GM12874 (cell line): ENCODE measurements around the gene CSNK1G1.

ENCODE experiments used
- TF ChIP-seq, protein P1 (sequence below): IDR thresholded peaks from 2 replicates; pipeline ENCODE4 v1.5.1; 2011; ENCODE audit warnings: low read depth, mild to moderate bottlenecking, control low read depth, low read length, moderate library complexity; ENCODE audit not compliant: insufficient read depth

Gene CSNK1G1

GRCh38 chr15:64162478-64162868, 193.5 kb downstream of the CSNK1G1 start:
- TF ChIP-seq, protein P1, sequence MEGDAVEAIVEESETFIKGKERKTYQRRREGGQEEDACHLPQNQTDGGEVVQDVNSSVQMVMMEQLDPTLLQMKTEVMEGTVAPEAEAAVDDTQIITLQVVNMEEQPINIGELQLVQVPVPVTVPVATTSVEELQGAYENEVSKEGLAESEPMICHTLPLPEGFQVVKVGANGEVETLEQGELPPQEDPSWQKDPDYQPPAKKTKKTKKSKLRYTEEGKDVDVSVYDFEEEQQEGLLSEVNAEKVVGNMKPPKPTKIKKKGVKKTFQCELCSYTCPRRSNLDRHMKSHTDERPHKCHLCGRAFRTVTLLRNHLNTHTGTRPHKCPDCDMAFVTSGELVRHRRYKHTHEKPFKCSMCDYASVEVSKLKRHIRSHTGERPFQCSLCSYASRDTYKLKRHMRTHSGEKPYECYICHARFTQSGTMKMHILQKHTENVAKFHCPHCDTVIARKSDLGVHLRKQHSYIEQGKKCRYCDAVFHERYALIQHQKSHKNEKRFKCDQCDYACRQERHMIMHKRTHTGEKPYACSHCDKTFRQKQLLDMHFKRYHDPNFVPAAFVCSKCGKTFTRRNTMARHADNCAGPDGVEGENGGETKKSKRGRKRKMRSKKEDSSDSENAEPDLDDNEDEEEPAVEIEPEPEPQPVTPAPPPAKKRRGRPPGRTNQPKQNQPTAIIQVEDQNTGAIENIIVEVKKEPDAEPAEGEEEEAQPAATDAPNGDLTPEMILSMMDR: no peak

DNA sequence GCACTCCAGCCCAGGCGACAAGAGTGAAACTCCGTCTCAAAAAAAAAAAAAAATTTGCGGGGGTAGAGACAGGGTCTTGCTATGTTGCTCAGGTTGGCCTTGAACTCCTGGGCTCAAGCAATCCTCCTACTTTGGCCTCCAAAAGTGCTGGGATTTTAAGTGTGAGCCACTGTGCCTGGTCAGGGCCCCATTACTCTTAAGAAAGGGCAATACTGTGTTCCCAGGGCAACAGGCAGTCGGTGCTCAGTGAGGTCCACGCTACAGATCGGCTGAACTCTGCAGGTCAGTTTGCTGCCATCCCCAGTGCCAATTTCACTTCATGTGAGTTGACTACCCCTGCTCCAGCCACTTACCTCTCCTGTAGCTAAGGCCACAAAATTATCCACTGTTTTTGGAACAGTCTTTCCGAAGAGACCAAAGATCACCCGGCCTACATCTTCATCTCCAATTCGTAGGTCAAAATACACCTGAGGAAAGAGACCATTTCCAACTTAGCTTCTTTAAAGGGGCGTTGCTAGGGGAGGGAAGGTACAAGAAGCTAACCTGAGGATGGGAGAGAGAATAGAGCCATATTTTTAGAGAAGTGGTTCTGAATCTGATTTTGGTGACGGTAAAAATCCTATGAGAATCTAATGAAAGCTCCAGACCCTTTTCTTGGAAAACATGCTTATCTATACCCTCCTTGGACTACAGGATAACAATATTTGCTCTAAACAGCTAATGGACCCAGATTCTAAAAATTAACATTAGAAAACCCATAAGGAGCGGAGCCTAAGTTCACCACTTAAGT, 194.1 kb downstream of the CSNK1G1 start:
- TF ChIP-seq, protein P1: no peak

- TF ChIP-seq, protein P1: no peak
These were observed 197.4 kb downstream of the CSNK1G1 start for GRCh38 chr15:64158363-64159134.

- TF ChIP-seq, protein P1: no peak
These were observed 198.3 kb downstream of the CSNK1G1 start for GRCh38 chr15:64157599-64158125.

GRCh38 chr15:64156652-64157331, 199.2 kb downstream of the CSNK1G1 start:
- TF ChIP-seq, protein P1: no peak

- TF ChIP-seq, protein P1: no peak
These were observed 199.9 kb downstream of the CSNK1G1 start for GRCh38 chr15:64155802-64156651.
